Suprapubic skin (tissue), 4 donors: Measurements from ENCODE around the gene CSAD. TPM values are rescaled to one million over a fixed set of nuclear protein-coding genes. Genes with fewer than 3 reads are reported as not detected.

ENCODE experiments used
- DNase-seq, 2 donors: peaks; one replicate each; pipeline ENCODE4 v3.0.0-alpha.2; 2019; ENCODE audit warnings: low spot score in 2 of 2
- H3K27ac ChIP-seq: fragments of 200-600 bp; sonication (generic); one replicate; pipeline ENCODE4 v1.5.1; 2019
- H3K27me3 ChIP-seq: fragments of 200-600 bp; sonication (generic); one replicate; pipeline ENCODE4 v1.5.1; 2019
- H3K36me3 ChIP-seq: fragments of 200-600 bp; sonication (generic); one replicate; pipeline ENCODE4 v1.5.1; 2019
- H3K4me1 ChIP-seq: fragments of 200-600 bp; sonication (generic); one replicate; pipeline ENCODE4 v1.5.1; 2019
- H3K4me3 ChIP-seq: fragments of 200-600 bp; sonication (generic); one replicate; pipeline ENCODE4 v1.5.1; 2019; ENCODE audit warnings: mild to moderate bottlenecking
- H3K9me3 ChIP-seq: fragments of 200-600 bp; sonication (generic); one replicate; pipeline ENCODE4 v1.5.1; 2019
- EP300 ChIP-seq: sonication (generic); formaldehyde crosslinking; IDR thresholded peaks from one replicate; pipeline ENCODE4 v1.6.1; 2017; ENCODE audit warnings: antibody characterized with exemption
- POLR2A ChIP-seq, 2 donors: fragments of 450-650 bp; IDR thresholded peaks; one replicate each; pipeline ENCODE4 v1.6.1; 2017; ENCODE audit warnings: antibody characterized with exemption in 2 of 2, mild to moderate bottlenecking in 2 of 2, moderate library complexity in 2 of 2
- POLR2AphosphoS5 ChIP-seq, 3 donors: sonication (generic); formaldehyde crosslinking; IDR thresholded peaks; one replicate each; pipeline ENCODE4 v1.6.1; 2017; ENCODE audit warnings: antibody characterized with exemption in 3 of 3
- WGBS: methylation state at CpG from one replicate; pipeline ENCODE4 v1.1.5; 2018; 5-methylcytosine and 5-hydroxymethylcytosine counted together
- total RNA-seq, 4 donors: library from RNA; depleted of rRNA; stranded (reverse); fragments of >200 nt; gene quantifications; one replicate each; pipeline ENCODE4 v1.1.0, GENCODE V29; 2016
- TF ChIP-seq, protein P1 (sequence below), 2 donors: fragments of 200-600 bp in 1 of 2; fragments of 450-650 bp in 1 of 2; sonication (generic) in 1 of 2; IDR thresholded peaks; one replicate each; pipeline ENCODE4 v1.5.1; 2016 to 2019; ENCODE audit warnings: antibody characterized with exemption in 2 of 2, mild to moderate bottlenecking in 1 of 2, moderate library complexity in 1 of 2

Gene CSAD
- total RNA-seq, 4 donors from 2014 or later = 35.6 to 175 (median 56.7) TPM

DNA sequence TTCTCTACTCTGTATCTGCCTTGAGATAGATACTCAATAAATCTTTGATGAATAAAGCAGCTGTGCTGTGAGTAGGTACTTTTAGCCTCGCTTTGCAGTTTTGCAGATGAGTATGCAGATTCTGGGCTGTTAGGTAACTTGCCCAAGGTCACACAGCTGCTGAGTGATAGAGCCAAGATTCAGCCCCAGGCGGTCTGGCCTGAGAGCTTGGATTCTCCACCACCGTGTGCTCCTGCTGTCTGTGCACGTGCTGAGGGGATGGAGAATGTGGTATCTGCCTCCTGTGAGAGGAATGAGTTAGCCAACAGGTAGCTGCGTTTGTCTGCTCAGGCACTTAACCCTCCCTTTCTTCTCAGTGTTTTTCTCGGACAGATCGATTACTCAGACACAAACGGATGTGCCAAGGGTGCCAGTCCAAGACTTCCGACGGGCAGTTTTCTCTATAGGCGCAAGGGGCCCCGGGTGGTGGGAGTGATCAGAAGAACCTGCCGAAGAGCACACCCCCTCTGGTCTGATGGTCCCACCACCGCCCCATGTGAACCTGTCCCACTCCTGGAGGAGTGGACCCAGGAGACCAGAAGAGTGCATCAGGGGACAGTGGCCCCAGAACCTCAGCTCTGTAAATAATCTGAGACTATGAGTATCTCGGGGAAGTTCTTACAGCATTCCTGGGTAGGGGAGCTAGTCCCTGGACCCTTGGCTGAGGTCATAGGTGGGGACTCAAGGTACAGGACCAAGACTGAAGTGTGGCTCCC, 6.6 kb upstream of the CSAD start:
- Histone ChIP-seq H3K4me1 (peaks cover 32% of the 10 kb centered on the region), H3K4me3 (no peak overlapping the region), H3K36me3 (peaks cover 63% of the 10 kb centered on the region), H3K27ac (no peak overlapping the region), H3K9me3 (no peaks in the 10 kb centered on the region), H3K27me3 (no peaks in the 10 kb centered on the region)
- 75% methylated on average over 11 of the region's 15 CpGs for WGBS
- no peak for TF ChIP-seq POLR2AphosphoS5 (IDR thresholded peaks at IDR 0.05)
- no peak for TF ChIP-seq EP300
- DNase-seq = no peak

GRCh38 chr12:53186745-53187144, 6.0 kb upstream of the CSAD start:
- Histone ChIP-seq H3K9me3 (no peaks in the 10 kb centered on the region), H3K4me3 (no peak overlapping the region), H3K27me3 (no peaks in the 10 kb centered on the region), H3K27ac (no peak overlapping the region), H3K36me3 (peaks cover 61% of the 10 kb centered on the region), H3K4me1 (peaks cover 38% of the 10 kb centered on the region)
- 66% methylated on average over 4 of the region's 4 CpGs for WGBS
- no peak for DNase-seq
- TF ChIP-seq POLR2AphosphoS5 (IDR thresholded peaks at IDR 0.05) (no peak), EP300 (no peak), POLR2A (IDR thresholded peaks at IDR 0.05) (no peak)
- TF ChIP-seq, protein P1, sequence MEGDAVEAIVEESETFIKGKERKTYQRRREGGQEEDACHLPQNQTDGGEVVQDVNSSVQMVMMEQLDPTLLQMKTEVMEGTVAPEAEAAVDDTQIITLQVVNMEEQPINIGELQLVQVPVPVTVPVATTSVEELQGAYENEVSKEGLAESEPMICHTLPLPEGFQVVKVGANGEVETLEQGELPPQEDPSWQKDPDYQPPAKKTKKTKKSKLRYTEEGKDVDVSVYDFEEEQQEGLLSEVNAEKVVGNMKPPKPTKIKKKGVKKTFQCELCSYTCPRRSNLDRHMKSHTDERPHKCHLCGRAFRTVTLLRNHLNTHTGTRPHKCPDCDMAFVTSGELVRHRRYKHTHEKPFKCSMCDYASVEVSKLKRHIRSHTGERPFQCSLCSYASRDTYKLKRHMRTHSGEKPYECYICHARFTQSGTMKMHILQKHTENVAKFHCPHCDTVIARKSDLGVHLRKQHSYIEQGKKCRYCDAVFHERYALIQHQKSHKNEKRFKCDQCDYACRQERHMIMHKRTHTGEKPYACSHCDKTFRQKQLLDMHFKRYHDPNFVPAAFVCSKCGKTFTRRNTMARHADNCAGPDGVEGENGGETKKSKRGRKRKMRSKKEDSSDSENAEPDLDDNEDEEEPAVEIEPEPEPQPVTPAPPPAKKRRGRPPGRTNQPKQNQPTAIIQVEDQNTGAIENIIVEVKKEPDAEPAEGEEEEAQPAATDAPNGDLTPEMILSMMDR (IDR thresholded peaks at IDR 0.05) = no peak

GRCh38 chr12:53185582-53186153, 4.9 kb upstream of the CSAD start:
- peak in 1 of 2 donors; percentile 22 for DNase-seq
- Histone ChIP-seq H3K27me3 (no peaks in the 10 kb centered on the region), H3K27ac (no peak overlapping the region), H3K9me3 (no peaks in the 10 kb centered on the region), H3K4me1 (peaks cover 47% of the 10 kb centered on the region), H3K4me3 (no peak overlapping the region), H3K36me3 (peaks cover 59% of the 10 kb centered on the region)
- 91% methylated on average over 3 of the region's 3 CpGs for WGBS
- TF ChIP-seq EP300 = no peak
- TF ChIP-seq POLR2A (IDR thresholded peaks at IDR 0.05) = no peak
- TF ChIP-seq, protein P1 (IDR thresholded peaks at IDR 0.05) = no peak
- TF ChIP-seq POLR2AphosphoS5 (IDR thresholded peaks at IDR 0.05) = no peak

GRCh38 chr12:53184828-53185227, 4.1 kb upstream of the CSAD start:
- Histone ChIP-seq H3K36me3 (peaks cover 59% of the 10 kb centered on the region), H3K9me3 (no peaks in the 10 kb centered on the region), H3K27ac (no peak overlapping the region), H3K4me3 (no peak overlapping the region), H3K27me3 (no peaks in the 10 kb centered on the region), H3K4me1 (peaks cover 45% of the 10 kb centered on the region)
- WGBS = 94% methylated on average over 6 of the region's 6 CpGs
- DNase-seq = peak in 1 of 2 donors; percentile 35
- TF ChIP-seq, protein P1 (IDR thresholded peaks at IDR 0.05) = no peak
- TF ChIP-seq POLR2A (IDR thresholded peaks at IDR 0.05) (no peak), EP300 (no peak), POLR2AphosphoS5 (IDR thresholded peaks at IDR 0.05) (no peak)

GRCh38 chr12:53182903-53183302, 2.2 kb upstream of the CSAD start:
- TF ChIP-seq POLR2A (IDR thresholded peaks at IDR 0.05) (no peak), EP300 (no peak), POLR2AphosphoS5 (IDR thresholded peaks at IDR 0.05) (no peak)
- TF ChIP-seq, protein P1 (IDR thresholded peaks at IDR 0.05) = no peak
- peaks cover 53% of the 10 kb centered on the region for H3K36me3 ChIP-seq
- DNase-seq = no peak
- no peaks in the 10 kb centered on the region for H3K9me3 ChIP-seq
- H3K27me3 ChIP-seq = no peaks in the 10 kb centered on the region
- 73% methylated on average over 2 of the region's 2 CpGs for WGBS
- no peak overlapping the region for H3K27ac ChIP-seq
- peak overlapping the region; percentile 0 for H3K4me3 ChIP-seq
- H3K4me1 ChIP-seq = peaks cover 49% of the 10 kb centered on the region
